ENCODE data around the gene STX7.

DNA sequence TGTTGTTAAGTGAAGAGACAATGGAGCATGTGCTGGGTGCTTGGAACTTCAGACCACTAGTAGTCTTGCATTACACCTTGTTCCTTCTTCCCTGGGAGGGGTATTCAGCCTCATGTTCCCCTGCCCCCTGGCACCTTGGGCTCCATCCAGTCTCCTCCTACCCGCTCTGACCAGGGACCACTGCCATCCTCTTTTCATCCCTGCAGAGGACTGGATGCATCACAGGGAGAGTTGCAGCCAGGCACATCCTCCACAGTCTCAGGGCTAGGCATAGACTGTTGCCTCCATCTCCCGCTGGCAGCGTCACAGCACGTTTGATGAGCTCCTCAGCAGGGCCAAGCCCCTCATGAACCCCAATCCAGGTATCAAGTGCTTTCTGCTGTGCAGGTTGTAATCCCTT is 38.3 kb upstream of the STX7 start:
- TF ChIP-seq, protein P1, sequence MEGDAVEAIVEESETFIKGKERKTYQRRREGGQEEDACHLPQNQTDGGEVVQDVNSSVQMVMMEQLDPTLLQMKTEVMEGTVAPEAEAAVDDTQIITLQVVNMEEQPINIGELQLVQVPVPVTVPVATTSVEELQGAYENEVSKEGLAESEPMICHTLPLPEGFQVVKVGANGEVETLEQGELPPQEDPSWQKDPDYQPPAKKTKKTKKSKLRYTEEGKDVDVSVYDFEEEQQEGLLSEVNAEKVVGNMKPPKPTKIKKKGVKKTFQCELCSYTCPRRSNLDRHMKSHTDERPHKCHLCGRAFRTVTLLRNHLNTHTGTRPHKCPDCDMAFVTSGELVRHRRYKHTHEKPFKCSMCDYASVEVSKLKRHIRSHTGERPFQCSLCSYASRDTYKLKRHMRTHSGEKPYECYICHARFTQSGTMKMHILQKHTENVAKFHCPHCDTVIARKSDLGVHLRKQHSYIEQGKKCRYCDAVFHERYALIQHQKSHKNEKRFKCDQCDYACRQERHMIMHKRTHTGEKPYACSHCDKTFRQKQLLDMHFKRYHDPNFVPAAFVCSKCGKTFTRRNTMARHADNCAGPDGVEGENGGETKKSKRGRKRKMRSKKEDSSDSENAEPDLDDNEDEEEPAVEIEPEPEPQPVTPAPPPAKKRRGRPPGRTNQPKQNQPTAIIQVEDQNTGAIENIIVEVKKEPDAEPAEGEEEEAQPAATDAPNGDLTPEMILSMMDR (IDR thresholded peaks at IDR 0.05) = no peak
- TF ChIP-seq POLR2A (IDR thresholded peaks at IDR 0.05) = no peak
- no peak for TF ChIP-seq POLR2AphosphoS5 (IDR thresholded peaks at IDR 0.05)
- TF ChIP-seq EP300 (IDR thresholded peaks at IDR 0.05) = no peak

All from stomach (tissue), 4 donors.